Spleen (tissue), 7 donors: ENCODE data around the gene ZDHHC11.
"Not testable (repeated sequence)": the region's sequence is repeated elsewhere in the genome, so short reads cannot be mapped to it uniquely, and the experiment has no call there.

Source experiments
- CTCF ChIP-seq, 11 experiments: fragments of 200-600 bp in 7 of 11; fragments of 450-650 bp in 4 of 11; sonication (generic) in 4 of 11; IDR thresholded peaks in 8 of 11; conservative IDR thresholded peaks in 3 of 11; 1 replicate in 7 of 11; 2 replicates in 4 of 11; pipeline versions ENCODE4 v1.4.0 to v1.8.0; 2016 to 2021; ENCODE audit warnings: antibody characterized with exemption in 11 of 11, inconsistent platforms in 4 of 11, mild to moderate bottlenecking in 1 of 11
- POLR2A ChIP-seq, 3 donors: fragments of 450-650 bp; IDR thresholded peaks; one replicate each; pipeline ENCODE4 v1.5.1; 2017; ENCODE audit warnings: antibody characterized with exemption in 3 of 3, mild to moderate bottlenecking in 1 of 3
- POLR2AphosphoS5 ChIP-seq, 3 donors: sonication (generic); formaldehyde crosslinking; IDR thresholded peaks; one replicate each; pipeline ENCODE4 v1.5.1; 2017; ENCODE audit warnings: antibody characterized with exemption in 3 of 3
- donor health status: DM: no; HTN: no; CAD: no; lungs with moderate emphysema.
- donor health status: DM: no; HTN: no; CAD: no.
- donor health status: DM: no; HTN: no; CAD: no.

GRCh38 chr5:825544-825943 is 25.2 kb downstream of the ZDHHC11 start:
- not testable (repeated sequence) for TF ChIP-seq CTCF (IDR thresholded peaks at IDR 0.05 in 8 of 11, conservative IDR thresholded peaks at IDR 0.05 in 3 of 11); POLR2A (IDR thresholded peaks at IDR 0.05); POLR2AphosphoS5 (IDR thresholded peaks at IDR 0.05)
